ENCODE results near the gene ARHGEF12. TPM values are rescaled to one million over a fixed set of nuclear protein-coding genes. Genes with fewer than 3 reads are reported as not detected.

The ARHGEF12 gene
- total RNA-seq, 2 experiments from 2014 or later: 9.6 to 10.2 TPM

DNA sequence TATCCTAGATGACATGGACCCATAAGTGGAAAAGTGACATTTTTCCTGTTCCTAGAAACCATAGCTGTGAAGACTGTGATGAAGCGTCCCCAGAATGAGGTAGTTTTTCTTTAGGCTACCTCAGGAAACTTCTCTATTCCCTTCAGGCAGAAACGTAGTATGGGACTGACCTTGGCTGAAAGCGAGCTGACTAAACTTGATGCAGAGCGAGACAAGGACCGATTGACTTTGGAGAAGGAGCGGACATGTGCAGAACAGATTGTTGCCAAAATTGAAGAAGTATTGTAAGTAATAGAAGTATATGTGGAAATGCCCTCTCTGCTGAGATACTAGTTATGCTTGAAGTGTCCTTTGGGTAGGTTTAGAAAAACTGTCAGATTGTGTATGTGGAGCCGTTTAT, 110.6 kb downstream of the ARHGEF12 start:
- Mint-ChIP-seq H3K9me3 (no peaks in the 10 kb centered on the region), H3K36me3 (ENCODE audit: low read depth) (peaks cover 25% of the 10 kb centered on the region), H3K4me3 (no peak overlapping the region), H3K27me3 (no peaks in the 10 kb centered on the region), H3K4me1 (ENCODE audit: low read depth) (no peaks in the 10 kb centered on the region), H3K27ac (no peak overlapping the region)
- ATAC-seq (no peak), DNase-seq (no peak)
- POLR2A ChIA-PET: no interaction called here
- TF ChIP-seq, protein P1, sequence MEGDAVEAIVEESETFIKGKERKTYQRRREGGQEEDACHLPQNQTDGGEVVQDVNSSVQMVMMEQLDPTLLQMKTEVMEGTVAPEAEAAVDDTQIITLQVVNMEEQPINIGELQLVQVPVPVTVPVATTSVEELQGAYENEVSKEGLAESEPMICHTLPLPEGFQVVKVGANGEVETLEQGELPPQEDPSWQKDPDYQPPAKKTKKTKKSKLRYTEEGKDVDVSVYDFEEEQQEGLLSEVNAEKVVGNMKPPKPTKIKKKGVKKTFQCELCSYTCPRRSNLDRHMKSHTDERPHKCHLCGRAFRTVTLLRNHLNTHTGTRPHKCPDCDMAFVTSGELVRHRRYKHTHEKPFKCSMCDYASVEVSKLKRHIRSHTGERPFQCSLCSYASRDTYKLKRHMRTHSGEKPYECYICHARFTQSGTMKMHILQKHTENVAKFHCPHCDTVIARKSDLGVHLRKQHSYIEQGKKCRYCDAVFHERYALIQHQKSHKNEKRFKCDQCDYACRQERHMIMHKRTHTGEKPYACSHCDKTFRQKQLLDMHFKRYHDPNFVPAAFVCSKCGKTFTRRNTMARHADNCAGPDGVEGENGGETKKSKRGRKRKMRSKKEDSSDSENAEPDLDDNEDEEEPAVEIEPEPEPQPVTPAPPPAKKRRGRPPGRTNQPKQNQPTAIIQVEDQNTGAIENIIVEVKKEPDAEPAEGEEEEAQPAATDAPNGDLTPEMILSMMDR (IDR thresholded peaks at IDR 0.05): no peak
- intact Hi-C loops (cut with micrococcal nuclease): no loop called here
- CTCF ChIA-PET: no interaction called here

DNA sequence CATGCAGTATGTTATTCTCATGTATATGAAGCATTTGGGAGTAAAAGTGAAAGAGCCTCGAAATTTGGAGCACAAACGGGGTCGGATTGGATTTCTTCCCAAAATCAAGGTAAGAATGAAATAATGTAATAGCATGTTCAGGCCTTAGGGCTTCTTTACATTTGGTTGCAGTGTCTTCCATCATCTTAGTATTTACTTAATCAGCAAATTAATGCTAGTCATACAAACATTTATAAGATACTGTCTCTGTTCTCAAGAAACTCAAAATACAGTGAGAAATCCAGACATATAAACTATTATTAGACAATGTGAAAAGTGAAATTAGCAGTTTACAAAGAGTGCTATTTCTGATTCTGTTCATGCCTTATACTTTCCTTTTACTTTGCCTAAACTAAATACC, 112.0 kb downstream of the ARHGEF12 start:
- H3K9me3 Mint-ChIP-seq: no peaks in the 10 kb centered on the region
- H3K27ac Mint-ChIP-seq: no peak overlapping the region
- CTCF ChIA-PET: no interaction called here
- ATAC-seq (no peak), DNase-seq (no peak)
- H3K4me3 Mint-ChIP-seq: no peak overlapping the region
- intact Hi-C loops (cut with micrococcal nuclease): no loop called here
- H3K36me3 Mint-ChIP-seq (ENCODE audit: low read depth): peaks cover 26% of the 10 kb centered on the region
- POLR2A ChIA-PET: no interaction called here
- TF ChIP-seq, protein P1 (IDR thresholded peaks at IDR 0.05): no peak
- no peaks in the 10 kb centered on the region for H3K4me1 Mint-ChIP-seq (ENCODE audit: low read depth)
- H3K27me3 Mint-ChIP-seq: no peaks in the 10 kb centered on the region

DNA sequence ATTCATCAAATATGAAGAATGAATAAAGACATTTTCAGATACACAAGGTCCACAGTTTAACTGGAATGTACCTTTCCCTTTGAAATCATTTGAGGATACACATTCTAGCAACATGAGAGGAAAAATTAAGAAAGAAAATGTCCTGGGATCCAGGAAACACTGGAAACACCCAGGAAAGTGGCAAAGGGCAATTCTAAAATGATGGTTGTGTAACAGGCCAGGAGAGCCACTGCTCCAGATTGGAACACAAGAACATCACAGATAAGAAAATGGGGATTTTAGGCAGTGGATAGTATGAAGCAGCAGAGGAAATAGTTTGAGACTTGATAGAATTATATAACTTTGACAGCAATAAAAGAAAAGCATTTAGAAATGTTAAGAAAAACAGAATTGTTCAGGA, 119.3 kb downstream of the ARHGEF12 start:
- Mint-ChIP-seq H3K27me3 (no peaks in the 10 kb centered on the region), H3K36me3 (ENCODE audit: low read depth) (peaks cover 11% of the 10 kb centered on the region), H3K4me3 (no peak overlapping the region), H3K4me1 (ENCODE audit: low read depth) (no peaks in the 10 kb centered on the region), H3K27ac (no peak overlapping the region), H3K9me3 (no peaks in the 10 kb centered on the region)
- TF ChIP-seq, protein P1 (IDR thresholded peaks at IDR 0.05): no peak
- ChIA-PET POLR2A (no interaction called here), CTCF (no interaction called here)
- ATAC-seq: no peak
- no peak for DNase-seq
- intact Hi-C loops (cut with micrococcal nuclease): no loop called here

DNA sequence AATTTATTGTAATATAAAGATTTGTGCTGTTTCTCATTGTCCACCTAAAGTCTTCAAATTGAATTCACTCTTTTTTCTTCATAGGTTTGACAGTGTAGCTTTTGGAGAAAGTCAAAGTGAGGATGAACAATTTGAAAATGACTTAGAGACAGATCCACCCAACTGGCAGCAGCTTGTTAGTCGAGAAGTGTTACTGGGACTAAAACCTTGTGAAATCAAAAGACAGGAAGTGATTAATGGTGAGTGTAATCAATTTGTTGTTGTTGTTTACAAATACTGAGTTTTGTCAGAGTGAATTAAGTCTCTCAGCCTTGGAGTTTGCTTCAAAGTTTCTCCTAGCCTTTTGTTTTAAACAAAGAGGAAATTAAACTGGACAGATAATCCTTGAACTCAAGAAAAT, 121.8 kb downstream of the ARHGEF12 start:
- ATAC-seq (no peak), DNase-seq (no peak)
- H3K9me3 Mint-ChIP-seq: no peaks in the 10 kb centered on the region
- H3K27ac Mint-ChIP-seq: no peak overlapping the region
- intact Hi-C loops (cut with micrococcal nuclease): no loop called here
- H3K36me3 Mint-ChIP-seq (ENCODE audit: low read depth): peaks cover 11% of the 10 kb centered on the region
- ChIA-PET CTCF (interaction anchor here (0.5 kb wide), 1 partner anchor 34 kb away, joined by 3 read pairs; no protein-coding TSS in a partner anchor), POLR2A (interaction anchor here (0.6 kb wide), 1 partner anchor 35 kb away, joined by 6 read pairs; no protein-coding TSS in a partner anchor)
- H3K4me1 Mint-ChIP-seq (ENCODE audit: low read depth): no peaks in the 10 kb centered on the region
- TF ChIP-seq, protein P1 (IDR thresholded peaks at IDR 0.05): no peak
- no peaks in the 10 kb centered on the region for H3K27me3 Mint-ChIP-seq
- no peak overlapping the region for H3K4me3 Mint-ChIP-seq

DNA sequence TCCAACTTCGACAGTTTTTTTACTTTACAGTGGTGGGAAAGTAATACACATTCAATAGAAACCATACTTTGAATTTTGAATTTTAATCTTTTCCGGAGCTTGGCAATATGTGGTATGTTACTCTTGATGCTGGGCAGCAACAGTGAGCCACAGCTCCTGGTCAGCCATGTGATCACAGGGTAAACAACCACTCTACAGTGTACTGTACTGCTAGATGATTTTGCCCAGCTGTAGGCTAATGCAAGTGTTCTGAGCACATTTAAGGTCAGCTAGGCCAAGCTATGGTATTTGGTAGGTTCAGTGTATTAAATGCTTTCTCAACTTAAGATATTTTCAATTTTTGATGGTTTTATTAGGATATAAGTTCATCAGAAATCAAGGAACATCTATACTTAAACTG, 126.6 kb downstream of the ARHGEF12 start:
- H3K4me3 Mint-ChIP-seq: no peak overlapping the region
- no peaks in the 10 kb centered on the region for H3K27me3 Mint-ChIP-seq
- H3K9me3 Mint-ChIP-seq: no peaks in the 10 kb centered on the region
- intact Hi-C loops (cut with micrococcal nuclease): no loop called here
- DNase-seq (no peak), ATAC-seq (no peak)
- POLR2A ChIA-PET: no interaction called here
- peaks cover 24% of the 10 kb centered on the region for H3K36me3 Mint-ChIP-seq (ENCODE audit: low read depth)
- TF ChIP-seq, protein P1 (IDR thresholded peaks at IDR 0.05): no peak
- H3K27ac Mint-ChIP-seq: no peak overlapping the region
- CTCF ChIA-PET: interaction anchor here (1.0 kb wide), 1 partner anchor 128 kb away, joined by 3 read pairs; no protein-coding TSS in a partner anchor
- H3K4me1 Mint-ChIP-seq (ENCODE audit: low read depth): no peaks in the 10 kb centered on the region
